Esophagus muscularis mucosa (tissue), 4 donors: ENCODE results near the gene FTH1. TPM values are rescaled to one million over a fixed set of nuclear protein-coding genes. Genes with fewer than 3 reads are reported as not detected.
"Not testable (repeated sequence)": the region's sequence is repeated elsewhere in the genome, so short reads cannot be mapped to it uniquely, and the experiment has no call there.

Experiments
- DNase-seq: peaks from one replicate; pipeline ENCODE4 v3.0.0-alpha.2; 2017; ENCODE audit errors: extremely low spot score
- H3K27ac ChIP-seq, 4 donors: fragments of 200-600 bp; sonication (generic); replicated peaks in 1 of 4; 1 replicate in 3 of 4; 2 replicates in 1 of 4; pipeline ENCODE4 v1.5.1; 2016 to 2019; ENCODE audit warnings: mild to moderate bottlenecking in 1 of 4
- H3K27me3 ChIP-seq, 4 donors: fragments of 200-600 bp; sonication (generic); one replicate each; pipeline versions ENCODE4 v1.5.1 to v1.6.0; 2016 to 2019
- H3K36me3 ChIP-seq, 4 donors: fragments of 200-600 bp; sonication (generic); one replicate each; pipeline ENCODE4 v1.5.1; 2016 to 2019
- H3K4me1 ChIP-seq, 4 donors: fragments of 200-600 bp; sonication (generic); one replicate each; pipeline ENCODE4 v1.5.1; 2016 to 2019
- H3K4me3 ChIP-seq, 4 donors: fragments of 200-600 bp; sonication (generic); 1 replicate in 2 of 4; 2 replicates in 2 of 4; pipeline ENCODE4 v1.5.1; 2016 to 2019; ENCODE audit warnings: mild to moderate bottlenecking in 4 of 4, moderate library complexity in 1 of 4
- H3K9me3 ChIP-seq, 4 donors: fragments of 200-600 bp; sonication (generic); 1 replicate in 3 of 4; 2 replicates in 1 of 4; pipeline ENCODE4 v1.5.1; 2016 to 2019
- EP300 ChIP-seq: sonication (generic); formaldehyde crosslinking; IDR thresholded peaks from one replicate; pipeline ENCODE4 v1.6.1; 2017; ENCODE audit warnings: antibody characterized with exemption
- POLR2A ChIP-seq: fragments of 450-650 bp; IDR thresholded peaks from one replicate; pipeline ENCODE4 v1.6.1; 2017; ENCODE audit warnings: antibody characterized with exemption, moderate library complexity, mild to moderate bottlenecking, low read depth
- POLR2AphosphoS5 ChIP-seq, 2 donors: sonication (generic); formaldehyde crosslinking; IDR thresholded peaks; one replicate each; pipeline ENCODE4 v1.6.1; 2017; ENCODE audit warnings: antibody characterized with exemption in 2 of 2
- WGBS: methylation state at CpG from one replicate; pipeline ENCODE4 v1.1.5; 2018; 5-methylcytosine and 5-hydroxymethylcytosine counted together
- intact Hi-C: fragments of 100-400 bp; cut with DNase I; formaldehyde crosslinking; loops from one replicate; pipeline ENCODE4 v1.15.1; 2023
- total RNA-seq, 4 donors: library from RNA; depleted of rRNA; stranded (reverse); fragments of >200 nt; gene quantifications; one replicate each; pipeline versions ENCODE4 v1.1.0 to v1.2.1, GENCODE V29; 2016
- TF ChIP-seq, protein P1 (sequence below), 3 experiments: fragments of 200-600 bp in 2 of 3; fragments of 450-650 bp in 1 of 3; sonication (generic) in 2 of 3; IDR thresholded peaks; one replicate each; pipeline ENCODE4 v1.5.1; 2017 to 2019; ENCODE audit warnings: antibody characterized with exemption in 3 of 3, mild to moderate bottlenecking in 2 of 3, moderate library complexity in 1 of 3

FTH1 gene
- total RNA-seq, 4 donors from 2014 or later = 1,795 to 3,027 (median 2,719) TPM

DNA sequence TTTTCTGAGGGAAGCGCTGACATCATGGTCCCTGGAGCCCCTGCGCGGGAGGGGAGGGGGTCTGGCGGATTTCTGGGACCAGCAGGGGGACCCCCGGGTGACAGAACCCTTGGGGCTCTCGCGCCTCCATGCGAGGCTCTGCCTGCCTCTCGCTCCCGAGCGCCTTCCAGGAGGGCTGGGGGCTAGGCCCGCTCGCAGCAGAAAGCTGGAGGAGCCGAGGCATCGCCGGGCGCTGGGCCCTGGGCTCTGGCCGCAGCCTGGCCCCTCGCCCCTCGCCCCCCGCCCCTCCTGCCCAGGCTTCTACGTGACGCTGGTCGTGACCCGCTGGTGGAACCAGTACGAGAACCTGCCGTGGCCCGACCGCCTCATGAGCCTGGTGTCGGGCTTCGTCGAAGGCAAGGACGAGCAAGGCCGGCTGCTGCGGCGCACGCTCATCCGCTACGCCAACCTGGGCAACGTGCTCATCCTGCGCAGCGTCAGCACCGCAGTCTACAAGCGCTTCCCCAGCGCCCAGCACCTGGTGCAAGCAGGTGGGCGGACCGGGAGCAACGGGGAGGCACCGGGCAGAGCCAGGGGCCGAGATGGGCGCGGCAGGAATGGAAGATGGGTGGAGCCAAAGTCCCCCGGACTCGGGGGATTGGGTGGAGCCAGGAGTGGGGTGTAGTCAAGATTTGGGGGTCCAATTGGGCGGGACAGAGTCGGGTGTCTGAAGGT lies 11.9 kb downstream of the FTH1 start:
- peaks cover 0 to 29% (median 5%) of the 10 kb centered on the region in 4 donors for H3K36me3 ChIP-seq

DNA sequence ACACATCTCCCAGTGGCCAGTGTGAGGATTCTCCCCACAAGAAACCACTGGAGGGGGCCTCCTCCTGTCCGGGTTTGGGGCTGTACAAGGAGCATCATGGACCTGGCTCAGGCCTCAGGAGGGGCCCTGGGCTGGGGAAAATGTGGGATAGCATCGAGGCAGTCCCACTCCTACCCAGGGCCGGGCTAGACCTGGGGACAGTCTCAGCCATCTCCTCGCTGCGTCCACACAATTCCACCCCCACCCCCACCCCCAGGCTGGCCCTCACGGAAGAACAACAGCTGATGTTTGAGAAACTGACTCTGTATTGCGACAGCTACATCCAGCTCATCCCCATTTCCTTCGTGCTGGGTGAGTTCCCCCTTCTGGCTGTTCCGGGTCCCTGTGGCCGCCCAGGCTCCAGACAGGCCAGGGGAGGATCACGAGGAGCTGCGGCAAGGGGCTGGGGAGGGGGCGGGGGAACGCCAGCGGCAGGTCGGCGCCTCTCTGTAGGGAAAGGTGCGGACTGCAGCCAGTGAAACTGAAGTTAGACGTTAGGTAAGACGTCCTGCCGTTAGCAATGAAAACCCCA lies 12.5 kb downstream of the FTH1 start:
- H3K27ac ChIP-seq = peak overlapping the region; percentile 69 to 81 (median 76)
- peaks cover 16 to 36% (median 23%) of the 10 kb centered on the region in 4 donors for H3K4me1 ChIP-seq
- WGBS = 7% methylated on average over 17 of the region's 21 CpGs
- TF ChIP-seq, protein P1, sequence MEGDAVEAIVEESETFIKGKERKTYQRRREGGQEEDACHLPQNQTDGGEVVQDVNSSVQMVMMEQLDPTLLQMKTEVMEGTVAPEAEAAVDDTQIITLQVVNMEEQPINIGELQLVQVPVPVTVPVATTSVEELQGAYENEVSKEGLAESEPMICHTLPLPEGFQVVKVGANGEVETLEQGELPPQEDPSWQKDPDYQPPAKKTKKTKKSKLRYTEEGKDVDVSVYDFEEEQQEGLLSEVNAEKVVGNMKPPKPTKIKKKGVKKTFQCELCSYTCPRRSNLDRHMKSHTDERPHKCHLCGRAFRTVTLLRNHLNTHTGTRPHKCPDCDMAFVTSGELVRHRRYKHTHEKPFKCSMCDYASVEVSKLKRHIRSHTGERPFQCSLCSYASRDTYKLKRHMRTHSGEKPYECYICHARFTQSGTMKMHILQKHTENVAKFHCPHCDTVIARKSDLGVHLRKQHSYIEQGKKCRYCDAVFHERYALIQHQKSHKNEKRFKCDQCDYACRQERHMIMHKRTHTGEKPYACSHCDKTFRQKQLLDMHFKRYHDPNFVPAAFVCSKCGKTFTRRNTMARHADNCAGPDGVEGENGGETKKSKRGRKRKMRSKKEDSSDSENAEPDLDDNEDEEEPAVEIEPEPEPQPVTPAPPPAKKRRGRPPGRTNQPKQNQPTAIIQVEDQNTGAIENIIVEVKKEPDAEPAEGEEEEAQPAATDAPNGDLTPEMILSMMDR (IDR thresholded peaks at IDR 0.05) = peak in 1 of 3 experiments; percentile 23
- no peak for TF ChIP-seq EP300
- TF ChIP-seq POLR2AphosphoS5 (IDR thresholded peaks at IDR 0.05) = peak; percentile 74 to 78
- peak; percentile 37 for TF ChIP-seq POLR2A
- no peak for DNase-seq
- H3K36me3 ChIP-seq = peaks cover 0 to 29% (median 5%) of the 10 kb centered on the region in 4 donors
- intact Hi-C loops = loop anchor here (5.0 kb wide), 1 partner anchor 127 kb away; no protein-coding TSS in a partner anchor
- H3K4me3 ChIP-seq = peak overlapping the region; percentile 49 to 64 (median 52)
- no peaks in the 10 kb centered on the region for H3K9me3 ChIP-seq
- peaks cover 0 to 36% (median 0%) of the 10 kb centered on the region in 4 donors for H3K27me3 ChIP-seq

More for the DNA sequence above, 11.9 kb downstream of the FTH1 start:
- no peaks in the 10 kb centered on the region for H3K9me3 ChIP-seq
- H3K4me3 ChIP-seq = peak overlapping the region; percentile 49 to 64 (median 52)
- H3K27ac ChIP-seq = peak overlapping the region; percentile 69 to 81 (median 76)
- intact Hi-C loops = no loop called here
- whole genome bisulfite sequencing = 20% methylated on average over 10 of the region's 56 CpGs
- peaks cover 0 to 36% (median 0%) of the 10 kb centered on the region in 4 donors for H3K27me3 ChIP-seq
- DNase-seq = no peak
- TF ChIP-seq POLR2AphosphoS5 (IDR thresholded peaks at IDR 0.05) (peak in 1 of 2 donors; percentile 34), EP300 (no peak), POLR2A (no peak)
- TF ChIP-seq, protein P1 (IDR thresholded peaks at IDR 0.05) = peak in 1 of 3 experiments; percentile 1
- peaks cover 18 to 35% (median 22%) of the 10 kb centered on the region in 4 donors for H3K4me1 ChIP-seq

DNA sequence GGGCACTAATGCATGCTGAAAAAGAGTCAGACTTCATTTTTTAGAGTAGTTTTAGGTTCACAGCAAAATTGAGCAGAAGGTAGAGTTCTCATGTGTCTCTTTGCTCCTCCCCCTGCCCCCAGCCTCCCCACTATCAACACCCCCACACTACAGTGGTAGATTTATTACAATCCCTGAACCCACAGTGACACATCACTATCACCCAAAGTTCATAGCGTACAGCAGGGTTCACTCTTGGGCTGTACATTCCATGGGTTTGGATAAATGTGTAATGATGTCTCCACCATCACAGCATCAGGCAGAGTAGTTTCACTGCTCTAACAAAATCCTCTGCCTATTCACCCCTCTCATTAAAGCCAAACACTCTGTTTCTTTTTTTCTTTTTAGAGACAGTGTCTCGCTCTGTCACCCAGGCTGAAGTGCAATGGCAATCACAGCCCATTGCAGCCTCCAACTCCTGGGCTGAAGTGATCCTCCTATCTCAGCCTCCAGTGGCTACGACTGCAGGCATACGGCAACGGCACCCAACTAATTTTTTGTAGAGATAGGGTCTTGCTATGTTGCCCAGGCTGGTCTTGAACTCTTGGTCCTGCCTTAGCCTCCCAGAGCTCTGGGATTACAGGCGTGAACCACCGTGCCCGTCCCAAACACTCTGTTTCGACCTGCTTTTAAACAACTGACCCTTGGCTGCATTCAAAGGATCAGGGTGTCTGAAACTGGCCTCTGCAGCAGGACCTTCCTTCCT lies 13.2 kb downstream of the FTH1 start:
- peaks cover 0 to 36% (median 0%) of the 10 kb centered on the region in 4 donors for H3K27me3 ChIP-seq
- 97% methylated on average over 9 of the region's 9 CpGs for WGBS
- H3K27ac ChIP-seq = peak overlapping the region; percentile 69 to 81 (median 76)
- H3K9me3 ChIP-seq = no peaks in the 10 kb centered on the region
- TF ChIP-seq POLR2AphosphoS5 (IDR thresholded peaks at IDR 0.05) (no peak), POLR2A (no peak), EP300 (no peak)
- TF ChIP-seq, protein P1 (IDR thresholded peaks at IDR 0.05) = no peak
- H3K36me3 ChIP-seq = peaks cover 0 to 23% (median 5%) of the 10 kb centered on the region in 4 donors
- peaks cover 19 to 42% (median 29%) of the 10 kb centered on the region in 4 donors for H3K4me1 ChIP-seq
- no peak for DNase-seq
- intact Hi-C loops = loop anchor here (5.0 kb wide), 1 partner anchor 128 kb away; no protein-coding TSS in a partner anchor
- peak overlapping the region in 2 of 4 donors; percentile 49 to 64 for H3K4me3 ChIP-seq

DNA sequence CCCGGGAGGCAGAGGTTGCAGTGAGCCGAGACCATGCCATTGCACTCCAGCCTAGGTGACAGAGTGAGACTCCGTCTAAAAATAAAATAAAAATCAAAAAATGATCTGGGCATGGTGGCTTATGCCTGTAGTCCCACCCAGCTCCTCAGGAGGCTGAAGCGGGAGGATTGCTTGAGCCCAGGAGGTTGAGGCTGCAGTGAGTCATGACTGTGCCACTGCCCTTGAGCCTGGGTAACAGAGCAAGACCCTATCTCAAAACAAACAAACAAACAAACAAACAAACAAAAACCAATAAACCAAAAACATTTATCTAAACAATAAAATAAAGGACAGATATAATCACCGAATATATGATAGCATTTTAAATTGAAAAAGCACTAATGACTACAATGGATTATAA lies 13.8 kb downstream of the FTH1 start:
- 93% methylated on average over 5 of the region's 5 CpGs for WGBS
- H3K36me3 ChIP-seq = peaks cover 0 to 18% (median 5%) of the 10 kb centered on the region in 4 donors
- H3K27me3 ChIP-seq = peaks cover 0 to 36% (median 0%) of the 10 kb centered on the region in 4 donors
- not testable (repeated sequence) for H3K9me3 ChIP-seq, H3K4me3 ChIP-seq, DNase-seq, H3K27ac ChIP-seq
- intact Hi-C loops = loop anchor here (5.0 kb wide), 1 partner anchor 129 kb away; no protein-coding TSS in a partner anchor
- H3K4me1 ChIP-seq = peaks cover 21 to 49% (median 36%) of the 10 kb centered on the region in 4 donors
